HCT116 (cell line): ENCODE data around the gene TBL1X.

Experiments
- CBX3 ChIP-seq: IDR thresholded peaks from 2 replicates; pipeline ENCODE4 v1.6.1; 2012; ENCODE audit warnings: low read depth
- EGR1 ChIP-seq: IDR thresholded peaks from 2 replicates; pipeline ENCODE4 v1.6.1; 2012; ENCODE audit warnings: low read depth
- EZH2 ChIP-seq: fragments of 200-600 bp; sonication (generic); IDR thresholded peaks from 2 replicates; pipeline ENCODE4 v1.6.1; 2017; ENCODE audit warnings: antibody characterized with exemption, mixed run types
- EZH2phosphoT487 ChIP-seq: fragments of 200-600 bp; IDR thresholded peaks from 2 replicates; pipeline ENCODE4 v1.6.1; 2018; ENCODE audit warnings: antibody characterized with exemption, borderline replicate concordance
- POLR2A ChIP-seq: IDR thresholded peaks from 2 replicates; pipeline ENCODE4 v1.7.0; 2011; ENCODE audit warnings: borderline replicate concordance; ENCODE audit not compliant: insufficient read depth, insufficient read length; ENCODE audit errors: extremely low read depth
- POLR2AphosphoS5 ChIP-seq: IDR thresholded peaks from 2 replicates; pipeline ENCODE4 v1.6.1; 2011; ENCODE audit warnings: mild to moderate bottlenecking, low read depth, low read length, moderate library complexity
- RAD21 ChIP-seq: IDR thresholded peaks from 2 replicates; pipeline ENCODE4 v1.6.1; 2012; ENCODE audit warnings: low read depth, mild to moderate bottlenecking
- TCF7L2 ChIP-seq: IDR thresholded peaks from 2 replicates; pipeline ENCODE4 v1.7.0; 2011; ENCODE audit warnings: borderline replicate concordance, inconsistent platforms; ENCODE audit not compliant: insufficient read depth, insufficient read length; ENCODE audit errors: extremely low read depth
- YY1 ChIP-seq: IDR thresholded peaks from 2 replicates; pipeline ENCODE4 v1.6.1; 2011; ENCODE audit warnings: low read length, low read depth, moderate library complexity, mild to moderate bottlenecking; ENCODE audit not compliant: insufficient replicate concordance; ENCODE audit errors: extremely low read depth
- ZNF274 ChIP-seq: fragments of 200-500 bp; sonication (Bioruptor generic); IDR thresholded peaks from 2 replicates; pipeline ENCODE4 v1.6.1; 2014; ENCODE audit warnings: mild to moderate bottlenecking, low read depth, low read length, inconsistent platforms
- TF ChIP-seq, protein P1 (sequence below), 3 experiments: fragments of 200-600 bp in 1 of 3; sonication (generic) in 1 of 3; IDR thresholded peaks in 2 of 3; conservative IDR thresholded peaks in 1 of 3; 2 replicates each; pipeline ENCODE4 v1.5.1; 2012 to 2017; ENCODE audit warnings: low read depth in 2 of 3, low read length in 2 of 3, antibody characterized with exemption in 1 of 3, borderline replicate concordance in 1 of 3, control low read depth in 1 of 3, mild to moderate bottlenecking in 1 of 3, mixed read lengths in 1 of 3, mixed run types in 1 of 3, moderate library complexity in 1 of 3; ENCODE audit not compliant: insufficient read depth in 1 of 3
- TF ChIP-seq, protein P2 (sequence below): IDR thresholded peaks from 2 replicates; pipeline ENCODE4 v1.6.1; 2012; ENCODE audit warnings: low read depth

DNA sequence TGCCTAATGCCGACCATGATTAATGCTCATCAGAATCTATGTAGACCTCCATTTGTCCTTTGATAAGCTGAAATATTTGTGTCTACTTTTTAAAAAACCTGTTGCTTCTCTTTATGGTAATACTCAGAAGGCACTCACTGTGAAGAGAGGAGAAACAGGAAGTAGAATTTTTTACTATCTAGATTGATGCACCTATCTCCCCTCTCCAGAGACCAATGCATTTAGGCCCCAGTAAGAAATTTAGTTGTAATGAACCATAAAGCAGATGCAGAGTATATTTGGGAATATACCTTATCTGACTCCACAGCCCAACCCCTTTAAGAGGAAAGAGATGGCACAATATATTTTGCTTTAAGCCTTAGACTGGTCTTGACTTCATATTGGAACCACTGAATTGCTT, 11.1 kb downstream of the TBL1X start:
- TF ChIP-seq TCF7L2 (no peak), CBX3 (no peak), POLR2A (no peak), POLR2AphosphoS5 (no peak), EZH2 (no peak), ZNF274 (no peak), RAD21 (no peak), EZH2phosphoT487 (no peak), YY1 (no peak), EGR1 (no peak)
- TF ChIP-seq, protein P1, sequence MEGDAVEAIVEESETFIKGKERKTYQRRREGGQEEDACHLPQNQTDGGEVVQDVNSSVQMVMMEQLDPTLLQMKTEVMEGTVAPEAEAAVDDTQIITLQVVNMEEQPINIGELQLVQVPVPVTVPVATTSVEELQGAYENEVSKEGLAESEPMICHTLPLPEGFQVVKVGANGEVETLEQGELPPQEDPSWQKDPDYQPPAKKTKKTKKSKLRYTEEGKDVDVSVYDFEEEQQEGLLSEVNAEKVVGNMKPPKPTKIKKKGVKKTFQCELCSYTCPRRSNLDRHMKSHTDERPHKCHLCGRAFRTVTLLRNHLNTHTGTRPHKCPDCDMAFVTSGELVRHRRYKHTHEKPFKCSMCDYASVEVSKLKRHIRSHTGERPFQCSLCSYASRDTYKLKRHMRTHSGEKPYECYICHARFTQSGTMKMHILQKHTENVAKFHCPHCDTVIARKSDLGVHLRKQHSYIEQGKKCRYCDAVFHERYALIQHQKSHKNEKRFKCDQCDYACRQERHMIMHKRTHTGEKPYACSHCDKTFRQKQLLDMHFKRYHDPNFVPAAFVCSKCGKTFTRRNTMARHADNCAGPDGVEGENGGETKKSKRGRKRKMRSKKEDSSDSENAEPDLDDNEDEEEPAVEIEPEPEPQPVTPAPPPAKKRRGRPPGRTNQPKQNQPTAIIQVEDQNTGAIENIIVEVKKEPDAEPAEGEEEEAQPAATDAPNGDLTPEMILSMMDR (IDR thresholded peaks at IDR 0.05 in 2 of 3, conservative IDR thresholded peaks at IDR 0.05 in 1 of 3; ENCODE audit: borderline replicate concordance in 1 of 3, insufficient read depth in 1 of 3, low read depth in 2 of 3, low read length in 2 of 3) = no peak
- TF ChIP-seq, protein P2, sequence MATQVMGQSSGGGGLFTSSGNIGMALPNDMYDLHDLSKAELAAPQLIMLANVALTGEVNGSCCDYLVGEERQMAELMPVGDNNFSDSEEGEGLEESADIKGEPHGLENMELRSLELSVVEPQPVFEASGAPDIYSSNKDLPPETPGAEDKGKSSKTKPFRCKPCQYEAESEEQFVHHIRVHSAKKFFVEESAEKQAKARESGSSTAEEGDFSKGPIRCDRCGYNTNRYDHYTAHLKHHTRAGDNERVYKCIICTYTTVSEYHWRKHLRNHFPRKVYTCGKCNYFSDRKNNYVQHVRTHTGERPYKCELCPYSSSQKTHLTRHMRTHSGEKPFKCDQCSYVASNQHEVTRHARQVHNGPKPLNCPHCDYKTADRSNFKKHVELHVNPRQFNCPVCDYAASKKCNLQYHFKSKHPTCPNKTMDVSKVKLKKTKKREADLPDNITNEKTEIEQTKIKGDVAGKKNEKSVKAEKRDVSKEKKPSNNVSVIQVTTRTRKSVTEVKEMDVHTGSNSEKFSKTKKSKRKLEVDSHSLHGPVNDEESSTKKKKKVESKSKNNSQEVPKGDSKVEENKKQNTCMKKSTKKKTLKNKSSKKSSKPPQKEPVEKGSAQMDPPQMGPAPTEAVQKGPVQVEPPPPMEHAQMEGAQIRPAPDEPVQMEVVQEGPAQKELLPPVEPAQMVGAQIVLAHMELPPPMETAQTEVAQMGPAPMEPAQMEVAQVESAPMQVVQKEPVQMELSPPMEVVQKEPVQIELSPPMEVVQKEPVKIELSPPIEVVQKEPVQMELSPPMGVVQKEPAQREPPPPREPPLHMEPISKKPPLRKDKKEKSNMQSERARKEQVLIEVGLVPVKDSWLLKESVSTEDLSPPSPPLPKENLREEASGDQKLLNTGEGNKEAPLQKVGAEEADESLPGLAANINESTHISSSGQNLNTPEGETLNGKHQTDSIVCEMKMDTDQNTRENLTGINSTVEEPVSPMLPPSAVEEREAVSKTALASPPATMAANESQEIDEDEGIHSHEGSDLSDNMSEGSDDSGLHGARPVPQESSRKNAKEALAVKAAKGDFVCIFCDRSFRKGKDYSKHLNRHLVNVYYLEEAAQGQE = no peak
